AG09319 (cell line): ENCODE measurements around the gene LAMA4.

Experiments used
- DNase-seq: peaks from one replicate; pipeline ENCODE4 v3.0.0-alpha.2; 2010; ENCODE audit warnings: low read depth; ENCODE audit errors: extremely low read depth
- CTCF ChIP-seq: IDR thresholded peaks from 2 replicates; pipeline ENCODE4 v1.5.1; 2011; ENCODE audit warnings: low read depth, mild to moderate bottlenecking, inconsistent platforms, low read length, moderate library complexity

LAMA4 gene

GRCh38 chr6:112284603-112285002 lies 30.2 kb upstream of the LAMA4 start:
- DNase-seq, result no peak
- no peak for TF ChIP-seq CTCF

- no peak for TF ChIP-seq CTCF
- no peak for DNase-seq
Observed at GRCh38 chr6:112283621-112284020, 29.3 kb upstream of the LAMA4 start.

GRCh38 chr6:112281821-112282615 lies 27.7 kb upstream of the LAMA4 start:
- TF ChIP-seq CTCF, result peak; percentile 51
- DNase-seq, result no peak

GRCh38 chr6:112279031-112279935 lies 24.9 kb upstream of the LAMA4 start:
- no peak for TF ChIP-seq CTCF
- no peak for DNase-seq

- no peak for TF ChIP-seq CTCF
- no peak for DNase-seq
Observed at GRCh38 chr6:112275365-112275764, 21.0 kb upstream of the LAMA4 start.

- no peak for TF ChIP-seq CTCF
- no peak for DNase-seq
Observed at GRCh38 chr6:112274774-112275173, 20.4 kb upstream of the LAMA4 start.

GRCh38 chr6:112272799-112273198 lies 18.4 kb upstream of the LAMA4 start:
- no peak for TF ChIP-seq CTCF

More at GRCh38 chr6:112272799-112273198, 18.4 kb upstream of the LAMA4 start:
- no peak for DNase-seq
